AG04449 (cell line): ENCODE measurements around the gene LSG1.

Source experiments
- CTCF ChIA-PET: fragments of 350-600 bp; formaldehyde crosslinking; extraction: SDS; loops from one replicate; lab custom pipeline; 2021; ENCODE audit warnings: antibody characterized with exemption; lab: Yijun Ruan, JAX
- POLR2A ChIA-PET: fragments of 400-600, 350-600 bp; formaldehyde crosslinking; extraction: SDS; loops from one replicate; lab custom pipeline; 2020; ENCODE audit warnings: antibody characterized with exemption, inconsistent platforms; lab: Yijun Ruan, JAX
- DNase-seq: peaks from one replicate; pipeline ENCODE4 v3.0.0-alpha.2; 2010; ENCODE audit warnings: low read depth, low spot score
- H3K4me3 ChIP-seq: 2 replicates; pipeline ENCODE4 v1.5.1; 2011; ENCODE audit warnings: low read depth, mild to moderate bottlenecking, control low read depth, low read length
- CTCF ChIP-seq: IDR thresholded peaks from one replicate; pipeline ENCODE4 v1.5.1; 2011; ENCODE audit warnings: mild to moderate bottlenecking, moderate library complexity, low read length, control low read depth, inconsistent platforms; ENCODE audit not compliant: insufficient read depth; ENCODE audit errors: missing control alignments

Gene LSG1

GRCh38 chr3:194612221-194612620, 59.8 kb downstream of the LSG1 start:
- TF ChIP-seq CTCF, result no peak
- CTCF ChIA-PET, result interaction anchor here (0.6 kb wide), 1 partner anchor 595 kb away, joined by 3 read pairs; no protein-coding TSS in a partner anchor
- POLR2A ChIA-PET, result interaction anchor here (0.6 to 0.7 kb wide), 2 partner anchors 18 to 165 kb away, joined by 3 read pairs; no protein-coding TSS in a partner anchor
- DNase-seq, result no peak
- H3K4me3 ChIP-seq, result no peak overlapping the region

GRCh38 chr3:194610689-194611088, 61.3 kb downstream of the LSG1 start:
- no peak overlapping the region for H3K4me3 ChIP-seq
- no peak for DNase-seq
- ChIA-PET CTCF (interaction anchor here (1.0 to 1.8 kb wide), 5 partner anchors 10 to 267 kb away, joined by 3 to 10 read pairs (median 5); no protein-coding TSS in a partner anchor), POLR2A (no interaction called here)
- no peak for TF ChIP-seq CTCF

- CTCF ChIA-PET, result interaction anchor here (1.0 to 1.8 kb wide), 4 partner anchors 14 to 137 kb away, joined by 3 to 10 read pairs (median 4); no protein-coding TSS in a partner anchor
- POLR2A ChIA-PET, result no interaction called here
- H3K4me3 ChIP-seq, result no peak overlapping the region
- DNase-seq, result no peak
- TF ChIP-seq CTCF, result no peak
Measured at GRCh38 chr3:194609601-194610000, 62.4 kb downstream of the LSG1 start.

- ChIA-PET CTCF (interaction anchor here (1.7 kb wide), 2 partner anchors 13 to 15 kb away, joined by 4 to 6 read pairs; no protein-coding TSS in a partner anchor), POLR2A (no interaction called here)
- DNase-seq, result no peak
Measured at GRCh38 chr3:194608981-194609380, 63.0 kb downstream of the LSG1 start.

GRCh38 chr3:194607592-194608389, 64.2 kb downstream of the LSG1 start:
- ChIA-PET CTCF (interaction anchor here (1.2 to 1.7 kb wide), 2 partner anchors 13 to 25 kb away, joined by 3 to 6 read pairs; no protein-coding TSS in a partner anchor), POLR2A (no interaction called here)
- H3K4me3 ChIP-seq, result no peak overlapping the region
- DNase-seq, result no peak
- TF ChIP-seq CTCF, result no peak

More at GRCh38 chr3:194608981-194609380, 63.0 kb downstream of the LSG1 start:
- no peak overlapping the region for H3K4me3 ChIP-seq
- TF ChIP-seq CTCF, result no peak

GRCh38 chr3:194606941-194607340, 65.0 kb downstream of the LSG1 start:
- TF ChIP-seq CTCF, result no peak
- no peak for DNase-seq
- H3K4me3 ChIP-seq, result no peak overlapping the region
- POLR2A ChIA-PET, result no interaction called here
- CTCF ChIA-PET, result interaction anchor here (0.6 to 1.2 kb wide), 2 partner anchors 12 to 25 kb away, joined by 3 read pairs; no protein-coding TSS in a partner anchor
